GM12864 (cell line): ENCODE measurements around the gene AKAP13.

ENCODE experiments used
- DNase-seq: peaks from one replicate; pipeline ENCODE4 v3.0.0-alpha.2; 2011; ENCODE audit warnings: low read depth
- H3K4me3 ChIP-seq: 2 replicates; pipeline ENCODE4 v1.5.1; 2011; ENCODE audit warnings: mild to moderate bottlenecking, low read depth, low read length, control low read depth
- TF ChIP-seq, protein P1 (sequence below): IDR thresholded peaks from 2 replicates; pipeline ENCODE4 v1.5.1; 2011; ENCODE audit warnings: low read depth, mild to moderate bottlenecking, moderate library complexity, low read length, control low read depth, inconsistent platforms; ENCODE audit errors: missing control alignments

The AKAP13 gene

DNA sequence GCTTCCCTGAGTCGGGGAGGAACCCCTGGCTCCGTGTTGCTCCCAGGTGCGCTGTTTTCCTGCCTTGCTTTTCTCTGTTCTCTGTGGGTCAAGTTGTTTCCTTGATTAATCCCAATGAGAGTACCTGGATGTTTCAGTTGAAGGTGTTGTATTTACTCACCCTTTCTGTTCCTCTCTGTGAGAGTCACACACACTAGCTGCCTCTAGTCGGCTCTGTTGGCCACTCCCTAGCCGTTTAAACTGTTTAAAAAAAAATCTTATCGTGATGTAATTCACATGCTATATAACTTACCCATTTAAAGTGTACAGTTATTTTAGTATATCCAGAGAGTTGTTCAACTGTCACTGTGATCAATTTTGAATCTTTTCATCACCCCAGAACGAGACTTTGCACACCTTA is 74.0 kb downstream of the AKAP13 start:
- no peak overlapping the region for H3K4me3 ChIP-seq
- TF ChIP-seq, protein P1, sequence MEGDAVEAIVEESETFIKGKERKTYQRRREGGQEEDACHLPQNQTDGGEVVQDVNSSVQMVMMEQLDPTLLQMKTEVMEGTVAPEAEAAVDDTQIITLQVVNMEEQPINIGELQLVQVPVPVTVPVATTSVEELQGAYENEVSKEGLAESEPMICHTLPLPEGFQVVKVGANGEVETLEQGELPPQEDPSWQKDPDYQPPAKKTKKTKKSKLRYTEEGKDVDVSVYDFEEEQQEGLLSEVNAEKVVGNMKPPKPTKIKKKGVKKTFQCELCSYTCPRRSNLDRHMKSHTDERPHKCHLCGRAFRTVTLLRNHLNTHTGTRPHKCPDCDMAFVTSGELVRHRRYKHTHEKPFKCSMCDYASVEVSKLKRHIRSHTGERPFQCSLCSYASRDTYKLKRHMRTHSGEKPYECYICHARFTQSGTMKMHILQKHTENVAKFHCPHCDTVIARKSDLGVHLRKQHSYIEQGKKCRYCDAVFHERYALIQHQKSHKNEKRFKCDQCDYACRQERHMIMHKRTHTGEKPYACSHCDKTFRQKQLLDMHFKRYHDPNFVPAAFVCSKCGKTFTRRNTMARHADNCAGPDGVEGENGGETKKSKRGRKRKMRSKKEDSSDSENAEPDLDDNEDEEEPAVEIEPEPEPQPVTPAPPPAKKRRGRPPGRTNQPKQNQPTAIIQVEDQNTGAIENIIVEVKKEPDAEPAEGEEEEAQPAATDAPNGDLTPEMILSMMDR, result peak; percentile 16
- no peak for DNase-seq

DNA sequence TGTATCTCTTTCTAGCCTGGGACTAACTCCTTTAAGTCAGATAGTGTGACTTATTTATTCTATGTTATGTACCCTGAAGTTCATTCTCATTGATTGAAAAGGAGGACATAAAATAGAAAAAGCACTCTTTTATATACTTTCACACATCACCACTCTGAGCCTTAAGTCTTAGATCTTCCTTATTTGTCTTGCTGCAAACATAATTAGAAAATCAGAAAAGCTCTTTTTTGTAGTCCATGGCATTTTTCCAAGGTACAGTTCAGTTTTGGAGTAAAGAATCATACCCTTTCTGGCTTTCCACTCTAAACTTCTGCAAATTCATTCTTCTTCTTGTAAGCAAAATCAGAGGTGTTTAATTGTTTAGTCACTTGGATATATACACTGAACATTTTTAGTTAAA is 75.5 kb downstream of the AKAP13 start:
- TF ChIP-seq, protein P1, result no peak
- DNase-seq, result no peak
- no peak overlapping the region for H3K4me3 ChIP-seq

DNA sequence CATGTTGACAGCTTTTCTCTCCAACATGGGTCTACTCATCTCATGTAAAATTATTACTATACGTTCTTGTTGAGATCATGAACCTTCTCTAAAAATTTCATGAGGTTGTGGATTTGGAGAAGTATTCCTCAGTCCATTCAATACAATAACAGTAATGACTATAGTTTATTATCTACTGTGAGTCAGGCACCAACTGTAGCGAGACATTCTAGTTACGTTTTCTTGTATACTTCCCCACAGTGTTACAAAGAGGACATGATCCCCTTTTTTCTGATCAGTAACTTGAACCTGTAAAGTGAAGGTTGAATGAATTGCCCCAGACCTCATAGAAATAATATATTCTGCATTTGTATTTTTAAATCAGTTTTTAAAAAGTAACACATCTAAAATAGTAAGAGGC is 76.4 kb downstream of the AKAP13 start:
- DNase-seq, result no peak
- TF ChIP-seq, protein P1, result no peak
- H3K4me3 ChIP-seq, result peak overlapping the region; percentile 3; the same call in 1 of the 2 replicates

DNA sequence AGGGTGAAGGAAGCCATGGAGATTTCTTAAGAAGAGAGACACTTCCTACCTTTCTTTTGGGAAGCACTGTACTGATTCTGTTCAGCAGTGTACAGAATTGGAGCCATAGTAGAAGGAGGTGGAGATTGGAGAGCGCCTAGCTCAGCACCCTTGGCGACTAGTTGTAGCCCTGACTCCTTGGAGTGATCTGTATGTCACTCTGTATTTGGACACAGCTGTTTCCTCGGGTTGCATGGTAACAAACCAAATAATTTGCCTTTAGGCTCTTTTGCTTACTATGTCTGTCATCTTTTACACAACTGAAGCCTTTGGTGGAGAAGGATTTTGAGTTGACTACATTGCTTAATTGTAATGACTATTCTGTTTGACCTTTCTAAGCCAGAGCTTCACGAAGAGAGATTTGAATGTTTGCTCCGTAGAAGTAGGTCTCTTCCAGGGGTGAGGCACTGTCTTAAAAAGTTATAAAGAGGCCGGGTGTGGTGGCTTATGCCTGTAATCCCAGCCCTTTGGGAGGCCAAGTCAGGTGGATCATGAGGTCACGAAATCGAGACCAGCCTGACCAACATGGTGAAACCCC is 77.1 kb downstream of the AKAP13 start:
- H3K4me3 ChIP-seq, result peak overlapping the region; percentile 11; the same call in 1 of the 2 replicates
- peak; percentile 67 for DNase-seq

DNA sequence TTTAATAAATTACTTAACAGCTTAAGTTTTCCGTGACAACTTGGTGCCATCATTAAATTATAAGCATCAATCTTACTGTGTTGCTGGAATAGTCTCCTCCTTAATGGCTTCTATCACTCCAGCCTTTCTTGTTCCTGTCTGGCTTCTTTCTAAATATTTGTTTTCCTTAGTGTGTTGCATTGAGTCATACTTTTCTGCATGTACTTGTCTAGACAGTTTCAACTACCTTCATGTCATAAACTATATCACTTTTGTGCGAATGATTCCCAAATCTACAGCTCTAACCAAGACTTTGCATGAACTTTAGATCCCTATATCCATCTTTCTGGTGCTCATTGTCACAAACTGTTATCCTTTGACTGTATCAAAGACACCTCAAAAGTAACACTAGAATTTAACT is 78.4 kb downstream of the AKAP13 start:
- TF ChIP-seq, protein P1, result no peak
- no peak overlapping the region for H3K4me3 ChIP-seq
- DNase-seq, result no peak

More for the DNA sequence above, 77.1 kb downstream of the AKAP13 start:
- TF ChIP-seq, protein P1, result no peak

DNA sequence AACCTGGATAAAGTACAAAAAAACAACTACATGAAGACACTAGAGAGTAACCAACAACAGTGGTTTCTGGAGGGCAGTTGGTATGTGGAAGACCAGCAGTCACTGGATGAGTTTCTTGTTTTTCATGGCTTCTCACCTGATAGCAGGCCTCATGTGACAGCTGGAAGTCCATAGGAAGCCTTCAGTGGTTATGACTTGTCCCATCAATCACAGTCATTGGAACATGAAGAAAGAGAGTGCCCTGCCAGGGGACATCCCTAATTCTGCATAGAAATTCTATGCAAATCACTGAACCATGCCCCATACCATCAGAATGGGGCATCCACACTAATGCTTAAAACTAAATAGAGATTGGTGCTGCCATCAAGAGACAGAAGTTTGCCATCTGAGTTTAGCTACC is 81.6 kb downstream of the AKAP13 start:
- TF ChIP-seq, protein P1, result no peak
- DNase-seq, result no peak

DNA sequence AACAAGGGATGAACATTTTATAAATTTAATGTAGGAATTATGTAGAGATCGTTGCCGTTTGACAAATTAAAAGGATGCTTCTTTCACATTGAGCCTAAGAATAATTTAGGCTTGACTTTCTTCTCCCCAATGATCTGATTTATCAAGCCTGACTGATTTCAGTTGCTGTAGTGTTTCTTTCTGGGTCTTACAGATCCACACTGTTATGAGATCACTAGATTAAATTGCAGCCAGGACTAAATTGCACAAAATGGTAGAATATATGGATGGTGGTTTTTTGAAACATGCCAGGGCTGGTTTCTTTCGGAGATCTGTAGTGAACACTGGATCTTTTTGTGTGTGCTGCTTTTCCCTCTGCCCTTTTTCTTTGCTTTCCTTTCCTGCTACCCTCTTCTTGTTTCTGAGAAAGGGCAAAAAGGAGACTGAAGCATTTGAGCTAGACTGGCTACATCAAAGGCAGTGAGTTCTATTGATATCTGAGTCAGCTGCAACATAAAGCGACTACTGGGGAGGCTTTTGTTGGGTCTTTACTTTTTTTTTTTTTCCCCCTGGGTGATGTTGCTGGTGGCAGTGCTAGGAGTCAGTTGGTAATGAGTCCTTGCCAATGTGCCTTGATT is 83.0 kb downstream of the AKAP13 start:
- DNase-seq, result no peak
- TF ChIP-seq, protein P1, result no peak
- no peak overlapping the region for H3K4me3 ChIP-seq

More for the DNA sequence above, 81.6 kb downstream of the AKAP13 start:
- no peak overlapping the region for H3K4me3 ChIP-seq
